ENCODE data around the gene AUP1.
"Not testable (repeated sequence)": the region's sequence is repeated elsewhere in the genome, so short reads cannot be mapped to it uniquely, and the experiment has no call there.

Gene AUP1

DNA sequence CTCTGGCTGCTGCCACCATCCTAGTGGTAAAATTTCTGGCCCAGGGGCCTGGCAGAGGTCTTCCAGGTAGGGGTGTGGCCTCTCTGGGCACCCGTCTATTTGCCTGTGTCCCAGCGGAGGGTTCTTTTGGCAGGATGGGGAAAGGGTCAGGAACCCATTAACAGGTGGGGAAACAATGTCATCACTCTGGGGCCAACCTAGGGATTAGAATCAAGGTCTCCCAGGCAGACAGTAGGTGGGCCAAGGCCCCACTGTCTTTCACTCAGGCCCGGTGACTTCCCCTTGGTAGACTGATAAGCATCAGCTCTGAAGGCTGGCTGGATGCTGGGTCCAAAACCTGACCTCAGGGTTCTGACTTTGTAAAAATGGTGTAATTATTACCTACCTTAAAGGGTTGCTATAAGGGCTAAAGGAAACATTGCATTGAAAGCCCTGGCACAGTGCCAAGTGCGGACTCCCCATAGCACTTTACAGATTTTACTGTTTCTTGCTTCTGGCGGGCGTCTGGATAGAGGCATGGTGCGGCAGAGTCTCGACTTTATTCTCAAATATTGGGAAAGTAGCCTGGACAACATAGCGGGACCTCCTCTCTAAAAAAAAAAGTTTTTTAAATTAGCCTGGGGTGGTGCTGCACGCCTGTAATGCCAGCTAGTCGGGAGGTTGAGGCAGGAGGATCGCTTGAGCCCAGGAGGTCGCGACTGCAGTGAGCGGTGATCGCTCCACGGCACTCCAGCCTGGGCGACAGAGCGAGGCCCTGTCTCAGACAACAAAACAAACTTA, 32.3 kb downstream of the AUP1 start:
- DNase-seq: no peak

GRCh38 chr2:74495440-74495839, 34.1 kb downstream of the AUP1 start:
- DNase-seq: no peak

GRCh38 chr2:74493546-74493945, 36.0 kb downstream of the AUP1 start:
- no peak for DNase-seq

- DNase-seq: no peak
Observed at GRCh38 chr2:74491648-74492544, 37.6 kb downstream of the AUP1 start.

- DNase-seq: no peak
Observed at GRCh38 chr2:74489906-74490305, 39.6 kb downstream of the AUP1 start.

DNA sequence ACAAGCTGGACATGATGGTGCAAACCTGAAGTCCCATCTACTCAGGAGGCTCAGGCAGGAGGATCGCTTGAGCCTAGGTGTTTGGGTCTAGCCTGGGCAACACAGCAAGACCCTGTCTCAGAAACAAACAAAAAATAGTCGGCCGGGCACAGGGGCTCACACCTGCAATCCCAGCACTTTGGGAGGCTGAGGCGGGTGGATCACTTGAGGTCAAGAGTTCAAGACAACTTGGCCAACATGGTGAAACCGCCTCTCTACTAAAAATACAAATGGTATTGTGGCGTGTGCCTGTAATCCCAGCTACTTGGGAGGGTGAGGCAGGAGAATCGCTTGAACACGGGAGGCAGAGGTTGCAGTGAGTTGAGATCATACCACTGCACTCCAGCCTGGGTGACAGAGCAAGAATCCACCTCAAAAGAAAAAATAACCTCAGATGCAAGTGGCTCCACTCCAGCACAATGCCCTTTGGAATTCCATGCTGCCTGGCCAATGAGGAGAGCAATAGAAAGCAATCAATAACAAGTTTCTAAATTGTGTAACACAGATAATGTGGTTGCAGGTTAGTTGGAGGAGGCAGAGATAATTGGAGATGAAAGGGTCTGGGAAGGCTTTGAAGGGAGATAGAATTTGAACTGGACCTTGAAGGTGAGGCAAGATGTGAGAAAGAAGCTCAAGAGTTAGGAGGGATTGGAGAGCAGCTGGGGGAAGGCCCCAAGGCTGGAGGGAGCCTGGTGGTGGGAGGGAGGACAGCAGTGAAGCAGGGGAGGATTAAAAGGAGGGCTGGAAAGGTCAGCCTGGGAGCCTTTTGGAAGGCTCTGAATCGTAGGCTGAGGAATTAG, 40.6 kb downstream of the AUP1 start:
- peak; percentile 92 for DNase-seq

DNA sequence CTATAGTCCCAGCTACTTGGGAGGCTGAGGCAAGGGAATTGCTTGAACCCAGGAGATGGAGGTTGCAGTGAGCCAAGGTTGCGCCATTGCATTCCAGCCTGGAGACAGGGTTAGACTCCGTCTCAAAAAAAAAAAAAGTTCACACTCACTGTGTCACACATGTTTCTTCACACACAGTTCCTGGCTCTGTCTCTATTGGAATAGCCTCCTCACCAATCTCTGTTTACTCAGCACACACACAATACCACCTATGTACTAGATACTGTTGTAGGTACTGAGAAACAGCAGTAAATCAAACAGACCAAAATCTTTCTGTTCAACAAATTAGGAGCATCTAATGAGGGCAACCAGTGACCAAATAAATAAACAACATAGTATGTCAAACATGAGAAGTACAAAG, 43.4 kb downstream of the AUP1 start:
- DNase-seq: no peak

DNA sequence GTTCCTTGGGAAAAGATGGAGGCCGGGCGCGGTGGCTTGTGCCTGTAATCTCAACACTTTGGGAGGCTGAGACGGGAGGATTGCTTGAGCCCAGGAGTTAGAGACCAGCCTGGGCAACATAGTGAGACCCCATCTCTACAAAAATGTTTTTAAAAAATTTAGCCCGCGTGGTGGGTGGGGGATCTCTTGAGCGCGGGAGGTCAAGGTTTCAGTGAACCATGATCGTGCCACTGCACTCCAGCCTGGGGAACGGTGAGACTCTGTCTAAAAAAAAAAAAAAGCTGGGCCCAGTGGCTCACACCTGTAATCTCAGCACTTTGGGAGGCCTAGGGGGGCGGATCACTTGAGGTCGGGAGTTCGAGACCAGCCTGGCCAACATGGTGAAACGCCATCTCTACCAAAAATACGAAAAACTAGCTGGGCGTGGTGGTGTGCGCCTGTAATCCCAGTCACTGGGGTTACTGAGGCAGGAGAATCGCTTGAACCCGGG, 45.8 kb downstream of the AUP1 start:
- DNase-seq: not testable (repeated sequence)

DNA sequence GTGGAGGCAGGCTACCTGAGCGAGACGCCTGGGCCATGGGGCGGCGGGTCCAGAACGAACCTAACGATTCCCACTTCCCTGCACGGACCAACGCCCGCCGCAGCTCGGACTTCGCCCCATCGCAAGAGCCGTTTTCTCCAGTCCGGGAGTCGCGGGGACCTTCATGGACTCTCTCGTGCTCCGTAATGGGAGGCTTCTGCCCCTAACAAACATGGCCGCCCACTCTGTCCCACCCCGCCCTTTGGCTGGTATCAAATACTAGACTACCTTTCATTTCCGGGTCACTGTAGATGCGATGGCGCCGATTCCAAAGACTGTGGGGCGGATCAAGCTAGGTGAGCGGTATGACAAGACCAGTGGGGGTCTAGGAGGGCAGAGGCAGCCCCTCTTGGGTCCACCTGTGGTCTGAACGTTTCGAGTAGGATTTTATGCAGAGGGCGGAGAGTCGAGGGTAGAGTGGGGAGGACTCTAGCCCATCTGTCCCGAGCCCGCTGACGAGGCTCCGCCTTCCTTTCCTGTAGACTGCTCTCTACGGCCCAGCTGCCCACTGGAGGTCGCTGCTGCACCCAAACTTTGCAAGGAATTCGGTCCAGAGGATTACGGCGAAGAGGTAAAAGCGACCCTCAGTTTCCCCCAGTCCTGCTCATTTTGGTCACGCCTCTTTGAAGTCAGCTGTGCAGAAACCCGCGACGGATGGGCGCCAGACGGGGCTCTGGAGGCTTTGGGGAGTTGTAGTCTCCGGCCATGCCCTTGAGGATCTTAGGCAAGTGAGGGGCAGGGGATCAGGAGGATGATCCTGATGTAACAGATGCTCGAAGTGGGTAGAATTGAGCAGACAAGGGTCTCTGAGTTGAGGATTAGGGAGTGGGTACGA, 46.5 kb downstream of the AUP1 start, which contains the start of the genes CCDC142 and TTC31:
CCDC142 (minus strand) TSS at position 198 of the 874 bp plus-strand sequence; CDS start at position 37, 161 bp downstream.
TTC31 (plus strand) TSS at position 281 of the 874 bp plus-strand sequence; CDS start at position 296, 15 bp downstream.
- peak; percentile 99 for DNase-seq

- peak; percentile 79 for DNase-seq
Observed at GRCh38 chr2:74481961-74482800, 47.3 kb downstream of the AUP1 start.

- no peak for DNase-seq
Observed at GRCh38 chr2:74481431-74481830, 48.1 kb downstream of the AUP1 start.
